WTC11 (cell line): Measurements from ENCODE around the gene LHB.

ENCODE experiments used
- FOXJ3 ChIP-seq: sonication (generic); formaldehyde crosslinking; IDR thresholded peaks from 2 replicates; pipeline ENCODE4 v1.9.0; 2021; ENCODE audit warnings: missing genetic modification reagents, mild to moderate bottlenecking, borderline replicate concordance
- GABPB1 ChIP-seq: sonication (generic); formaldehyde crosslinking; IDR thresholded peaks from 2 replicates; pipeline ENCODE4 v1.8.1; 2023; ENCODE audit warnings: mild to moderate bottlenecking, missing genetic modification reagents
- TF ChIP-seq, protein P1 (sequence below): fragments of 200-600 bp; IDR thresholded peaks from 2 replicates; pipeline ENCODE4 v1.8.0; 2022; ENCODE audit warnings: antibody characterized with exemption
- TF ChIP-seq, protein P2 (sequence below): sonication (generic); formaldehyde crosslinking; IDR thresholded peaks from 2 replicates; pipeline ENCODE4 v1.8.0; 2022; ENCODE audit warnings: mild to moderate bottlenecking, missing genetic modification reagents
- TF ChIP-seq, protein P3 (sequence below): sonication (generic); formaldehyde crosslinking; IDR thresholded peaks from 2 replicates; pipeline ENCODE4 v1.8.1; 2022; ENCODE audit warnings: low read depth, missing genetic modification reagents, borderline replicate concordance

DNA sequence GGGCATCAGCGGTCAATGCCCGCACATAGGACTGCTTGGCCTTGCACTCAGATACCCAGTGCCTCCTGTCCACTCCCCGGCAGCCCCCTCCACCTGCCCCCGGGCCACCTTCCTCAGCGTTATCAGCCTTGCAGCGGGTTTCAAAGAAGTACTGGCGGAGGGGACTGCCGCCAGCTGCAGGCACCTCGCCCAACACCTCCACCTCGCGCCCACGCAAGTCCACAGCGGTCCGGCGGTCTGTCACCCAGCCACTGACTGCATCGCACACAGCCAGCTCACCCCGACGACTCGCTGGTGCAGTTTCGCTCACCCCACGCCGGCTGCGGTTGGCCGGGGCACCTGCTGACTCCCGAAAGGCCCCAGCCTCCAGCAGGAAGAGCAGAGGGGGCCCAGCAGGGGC lies 44.6 kb upstream of the LHB start:
- TF ChIP-seq, protein P1, sequence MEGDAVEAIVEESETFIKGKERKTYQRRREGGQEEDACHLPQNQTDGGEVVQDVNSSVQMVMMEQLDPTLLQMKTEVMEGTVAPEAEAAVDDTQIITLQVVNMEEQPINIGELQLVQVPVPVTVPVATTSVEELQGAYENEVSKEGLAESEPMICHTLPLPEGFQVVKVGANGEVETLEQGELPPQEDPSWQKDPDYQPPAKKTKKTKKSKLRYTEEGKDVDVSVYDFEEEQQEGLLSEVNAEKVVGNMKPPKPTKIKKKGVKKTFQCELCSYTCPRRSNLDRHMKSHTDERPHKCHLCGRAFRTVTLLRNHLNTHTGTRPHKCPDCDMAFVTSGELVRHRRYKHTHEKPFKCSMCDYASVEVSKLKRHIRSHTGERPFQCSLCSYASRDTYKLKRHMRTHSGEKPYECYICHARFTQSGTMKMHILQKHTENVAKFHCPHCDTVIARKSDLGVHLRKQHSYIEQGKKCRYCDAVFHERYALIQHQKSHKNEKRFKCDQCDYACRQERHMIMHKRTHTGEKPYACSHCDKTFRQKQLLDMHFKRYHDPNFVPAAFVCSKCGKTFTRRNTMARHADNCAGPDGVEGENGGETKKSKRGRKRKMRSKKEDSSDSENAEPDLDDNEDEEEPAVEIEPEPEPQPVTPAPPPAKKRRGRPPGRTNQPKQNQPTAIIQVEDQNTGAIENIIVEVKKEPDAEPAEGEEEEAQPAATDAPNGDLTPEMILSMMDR = no peak
- TF ChIP-seq FOXJ3 (no peak), GABPB1 (CRISPR knock-in tag) (no peak)
- TF ChIP-seq, protein P2, sequence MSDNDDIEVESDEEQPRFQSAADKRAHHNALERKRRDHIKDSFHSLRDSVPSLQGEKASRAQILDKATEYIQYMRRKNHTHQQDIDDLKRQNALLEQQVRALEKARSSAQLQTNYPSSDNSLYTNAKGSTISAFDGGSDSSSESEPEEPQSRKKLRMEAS (CRISPR knock-in tag) = no peak
- TF ChIP-seq, protein P3, sequence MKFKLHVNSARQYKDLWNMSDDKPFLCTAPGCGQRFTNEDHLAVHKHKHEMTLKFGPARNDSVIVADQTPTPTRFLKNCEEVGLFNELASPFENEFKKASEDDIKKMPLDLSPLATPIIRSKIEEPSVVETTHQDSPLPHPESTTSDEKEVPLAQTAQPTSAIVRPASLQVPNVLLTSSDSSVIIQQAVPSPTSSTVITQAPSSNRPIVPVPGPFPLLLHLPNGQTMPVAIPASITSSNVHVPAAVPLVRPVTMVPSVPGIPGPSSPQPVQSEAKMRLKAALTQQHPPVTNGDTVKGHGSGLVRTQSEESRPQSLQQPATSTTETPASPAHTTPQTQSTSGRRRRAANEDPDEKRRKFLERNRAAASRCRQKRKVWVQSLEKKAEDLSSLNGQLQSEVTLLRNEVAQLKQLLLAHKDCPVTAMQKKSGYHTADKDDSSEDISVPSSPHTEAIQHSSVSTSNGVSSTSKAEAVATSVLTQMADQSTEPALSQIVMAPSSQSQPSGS (CRISPR knock-in tag) = no peak
